ENCODE measurements around the gene PABPC3. TPM values are rescaled to one million over a fixed set of nuclear protein-coding genes. Genes with fewer than 3 reads are reported as not detected.

The PABPC3 gene
- total and polyA plus RNA-seq, 7 experiments from 2014 or later: 0.13 to 0.87 (median 0.22) TPM

DNA sequence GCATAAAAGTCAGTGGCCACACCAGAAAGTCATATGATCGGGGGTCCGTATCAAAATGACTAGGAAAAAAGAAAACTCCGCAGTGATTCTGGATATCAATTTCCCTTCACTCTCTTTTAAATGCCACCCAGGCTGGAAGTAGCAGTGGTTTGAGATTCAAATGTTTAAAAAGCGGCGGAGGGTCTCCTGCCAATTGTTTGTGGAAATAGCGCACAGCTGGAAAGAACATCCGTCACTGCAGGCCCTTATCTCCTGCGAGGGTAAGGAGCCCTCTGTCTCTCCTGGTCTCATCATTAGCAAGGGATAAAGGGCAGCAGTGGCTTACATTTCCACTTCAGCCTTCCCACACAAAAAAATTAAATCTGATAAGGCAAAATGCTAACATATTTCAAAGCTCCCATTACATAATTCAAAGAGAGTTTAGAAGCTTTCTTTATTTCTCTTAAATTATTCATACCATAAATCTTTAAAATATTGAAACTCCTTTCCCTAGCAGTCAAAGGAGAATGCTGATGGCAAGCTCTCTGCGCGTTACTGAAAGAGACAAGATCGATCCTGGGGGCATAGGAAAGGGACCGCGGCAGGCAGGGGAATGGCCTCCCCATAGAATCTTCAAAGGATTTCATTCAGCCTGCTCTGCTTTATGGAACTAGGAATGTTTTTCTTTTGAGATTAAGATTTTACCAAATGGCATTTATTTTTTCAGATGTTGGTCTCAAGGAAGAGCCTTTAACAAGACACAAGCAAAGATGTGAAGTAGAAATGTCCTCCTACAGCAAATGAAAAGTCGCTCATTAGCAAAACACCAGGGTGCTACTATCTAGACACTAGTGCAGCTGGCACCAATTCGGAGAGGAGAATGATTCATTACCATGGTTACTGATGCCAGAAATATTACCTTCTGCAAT lies 41.2 kb downstream of the PABPC3 start:
- Mint-ChIP-seq H3K27me3 (peaks cover 36 to 66% (median 47%) of the 10 kb centered on the region in 5 donors), H3K4me3 (no peak overlapping the region), H3K36me3 (peaks cover 0 to 4% (median 0%) of the 10 kb centered on the region in 5 donors), H3K27ac (no peak overlapping the region), H3K9me3 (peaks cover 0 to 23% (median 6%) of the 10 kb centered on the region in 11 donors), H3K4me1 (peaks cover 0 to 3% (median 0%) of the 10 kb centered on the region in 7 donors)
- Histone ChIP-seq H3K4me3 (ENCODE audit: low read length) (no peak overlapping the region), H3K36me3 (ENCODE audit: control insufficient read depth in 2 of 3, insufficient read depth in 3 of 3, low read length in 3 of 3) (no peaks in the 10 kb centered on the region), H3K4me1 (ENCODE audit: control insufficient read depth in 2 of 2, insufficient read depth in 2 of 2, low read length in 2 of 2) (no peaks in the 10 kb centered on the region), H3K27ac (ENCODE audit: low read depth, low read length) (no peak overlapping the region), H3K27me3 (ENCODE audit: control insufficient read depth in 2 of 2, insufficient read depth in 2 of 2, low read length in 2 of 2) (no peaks in the 10 kb centered on the region), H3K9me3 (ENCODE audit: control insufficient read depth in 2 of 3, low read length in 3 of 3) (no peaks in the 10 kb centered on the region)
- ATAC-seq: no peak
- intact Hi-C loops (cut with micrococcal nuclease): no loop called here
- no peak for DNase-seq
- ChIA-PET POLR2A (no interaction called here), CTCF (no interaction called here)

DNA sequence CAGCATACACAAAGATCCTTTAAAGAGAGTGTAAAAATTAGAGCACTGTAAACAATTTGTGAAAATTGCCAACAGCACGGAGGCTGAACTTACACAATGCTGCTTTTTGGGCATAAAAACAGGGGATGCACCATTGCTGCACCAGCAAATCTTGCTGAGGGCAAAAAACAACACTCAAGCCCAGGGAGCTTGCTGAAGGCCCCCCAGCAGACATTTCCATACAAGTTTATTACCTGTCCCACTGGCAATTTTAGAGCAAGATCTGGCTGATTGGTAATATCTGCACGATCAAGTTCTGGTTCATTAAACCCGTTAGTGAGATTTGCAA lies 41.8 kb downstream of the PABPC3 start:
- H3K9me3 ChIP-seq (ENCODE audit: control insufficient read depth in 2 of 3, low read length in 3 of 3): no peaks in the 10 kb centered on the region
- no peaks in the 10 kb centered on the region for H3K27me3 ChIP-seq (ENCODE audit: control insufficient read depth in 2 of 2, insufficient read depth in 2 of 2, low read length in 2 of 2)
- peaks cover 0 to 3% (median 0%) of the 10 kb centered on the region in 7 donors for H3K4me1 Mint-ChIP-seq
- ChIA-PET CTCF (no interaction called here), POLR2A (no interaction called here)
- no peak overlapping the region for H3K27ac Mint-ChIP-seq
- H3K4me1 ChIP-seq (ENCODE audit: control insufficient read depth in 2 of 2, insufficient read depth in 2 of 2, low read length in 2 of 2): no peaks in the 10 kb centered on the region
- ATAC-seq (no peak), DNase-seq (no peak)
- no peak overlapping the region for H3K27ac ChIP-seq (ENCODE audit: low read depth, low read length)
- H3K36me3 Mint-ChIP-seq: peaks cover 0 to 4% (median 0%) of the 10 kb centered on the region in 5 donors
- H3K4me3 Mint-ChIP-seq: no peak overlapping the region
- peaks cover 0 to 23% (median 6%) of the 10 kb centered on the region in 11 donors for H3K9me3 Mint-ChIP-seq
- intact Hi-C loops (cut with micrococcal nuclease): no loop called here
- no peaks in the 10 kb centered on the region for H3K36me3 ChIP-seq (ENCODE audit: control insufficient read depth in 2 of 3, insufficient read depth in 3 of 3, low read length in 3 of 3)
- H3K27me3 Mint-ChIP-seq: peaks cover 35 to 68% (median 44%) of the 10 kb centered on the region in 5 donors
- H3K4me3 ChIP-seq (ENCODE audit: low read length): no peak overlapping the region

DNA sequence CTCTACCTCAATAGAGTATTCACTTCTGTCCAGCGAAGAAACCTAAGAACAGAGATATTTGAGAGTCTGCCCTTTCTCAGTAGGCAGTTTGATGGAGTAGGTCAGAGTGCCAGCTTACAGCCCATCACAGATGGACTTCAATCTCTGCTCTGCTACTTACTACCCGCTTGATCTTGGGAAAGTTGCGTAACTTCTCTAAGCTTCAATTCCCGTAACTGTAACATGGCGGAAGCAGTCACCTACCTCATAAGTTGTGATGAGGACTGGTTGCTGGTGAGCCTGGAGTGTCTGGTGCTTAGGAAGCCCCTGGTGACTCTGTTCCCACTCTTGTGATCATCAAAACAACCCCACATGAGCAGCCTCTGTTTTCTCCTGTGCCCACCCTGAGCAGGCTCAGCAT lies 45.1 kb downstream of the PABPC3 start:
- POLR2A ChIA-PET: no interaction called here
- CTCF ChIA-PET: interaction anchor here (0.7 kb wide), 1 partner anchor 146 kb away, joined by 3 read pairs; no protein-coding TSS in a partner anchor
- Histone ChIP-seq H3K27ac (ENCODE audit: low read depth, low read length) (no peak overlapping the region), H3K9me3 (ENCODE audit: control insufficient read depth in 2 of 3, low read length in 3 of 3) (no peaks in the 10 kb centered on the region), H3K4me3 (ENCODE audit: low read length) (no peak overlapping the region), H3K4me1 (ENCODE audit: control insufficient read depth in 2 of 2, insufficient read depth in 2 of 2, low read length in 2 of 2) (no peaks in the 10 kb centered on the region), H3K27me3 (ENCODE audit: control insufficient read depth in 2 of 2, insufficient read depth in 2 of 2, low read length in 2 of 2) (no peaks in the 10 kb centered on the region), H3K36me3 (ENCODE audit: control insufficient read depth in 2 of 3, insufficient read depth in 3 of 3, low read length in 3 of 3) (no peaks in the 10 kb centered on the region)
- Mint-ChIP-seq H3K9me3 (peaks cover 0 to 8% (median 0%) of the 10 kb centered on the region in 11 donors), H3K4me1 (peaks cover 0 to 3% (median 0%) of the 10 kb centered on the region in 7 donors), H3K27me3 (peaks cover 24 to 54% (median 34%) of the 10 kb centered on the region in 5 donors), H3K4me3 (no peak overlapping the region), H3K36me3 (peaks cover 0 to 4% (median 0%) of the 10 kb centered on the region in 5 donors), H3K27ac (no peak overlapping the region)
- ATAC-seq (no peak), DNase-seq (no peak)
- intact Hi-C loops (cut with micrococcal nuclease): no loop called here

DNA sequence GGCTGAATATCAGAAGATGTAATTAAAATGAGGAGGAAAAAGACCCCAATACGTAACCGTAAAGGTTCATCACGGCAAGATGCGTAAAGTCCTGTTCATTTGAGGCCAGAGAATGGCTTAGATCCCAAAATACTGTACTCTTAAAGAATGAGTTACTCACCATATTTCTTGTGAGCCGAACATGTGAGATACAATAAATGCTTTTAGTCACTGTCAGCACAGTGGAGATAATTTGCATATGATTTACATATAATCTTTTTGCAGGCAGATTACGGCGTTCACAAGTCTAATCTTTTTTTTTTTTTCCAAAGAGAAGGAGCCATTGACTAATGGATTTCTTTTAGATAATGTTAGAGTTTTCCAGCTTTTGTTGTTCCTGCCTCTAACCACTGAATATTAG lies 47.8 kb downstream of the PABPC3 start:
- ChIA-PET CTCF (no interaction called here), POLR2A (no interaction called here)
- ATAC-seq (no peak), DNase-seq (no peak)
- peaks cover 0 to 4% (median 0%) of the 10 kb centered on the region in 5 donors for H3K36me3 Mint-ChIP-seq
- Histone ChIP-seq H3K36me3 (ENCODE audit: control insufficient read depth in 2 of 3, insufficient read depth in 3 of 3, low read length in 3 of 3) (no peaks in the 10 kb centered on the region), H3K27me3 (ENCODE audit: control insufficient read depth in 2 of 2, insufficient read depth in 2 of 2, low read length in 2 of 2) (no peaks in the 10 kb centered on the region), H3K4me3 (ENCODE audit: low read length) (no peak overlapping the region), H3K9me3 (ENCODE audit: control insufficient read depth in 2 of 3, low read length in 3 of 3) (no peaks in the 10 kb centered on the region), H3K27ac (ENCODE audit: low read depth, low read length) (no peak overlapping the region), H3K4me1 (ENCODE audit: control insufficient read depth in 2 of 2, insufficient read depth in 2 of 2, low read length in 2 of 2) (no peaks in the 10 kb centered on the region)
- no peak overlapping the region for H3K27ac Mint-ChIP-seq
- H3K4me3 Mint-ChIP-seq: no peak overlapping the region
- intact Hi-C loops (cut with micrococcal nuclease): no loop called here
- peaks cover 0 to 6% (median 0%) of the 10 kb centered on the region in 11 donors for H3K9me3 Mint-ChIP-seq
- peaks cover 12 to 30% (median 18%) of the 10 kb centered on the region in 5 donors for H3K27me3 Mint-ChIP-seq
- no peaks in the 10 kb centered on the region for H3K4me1 Mint-ChIP-seq

DNA sequence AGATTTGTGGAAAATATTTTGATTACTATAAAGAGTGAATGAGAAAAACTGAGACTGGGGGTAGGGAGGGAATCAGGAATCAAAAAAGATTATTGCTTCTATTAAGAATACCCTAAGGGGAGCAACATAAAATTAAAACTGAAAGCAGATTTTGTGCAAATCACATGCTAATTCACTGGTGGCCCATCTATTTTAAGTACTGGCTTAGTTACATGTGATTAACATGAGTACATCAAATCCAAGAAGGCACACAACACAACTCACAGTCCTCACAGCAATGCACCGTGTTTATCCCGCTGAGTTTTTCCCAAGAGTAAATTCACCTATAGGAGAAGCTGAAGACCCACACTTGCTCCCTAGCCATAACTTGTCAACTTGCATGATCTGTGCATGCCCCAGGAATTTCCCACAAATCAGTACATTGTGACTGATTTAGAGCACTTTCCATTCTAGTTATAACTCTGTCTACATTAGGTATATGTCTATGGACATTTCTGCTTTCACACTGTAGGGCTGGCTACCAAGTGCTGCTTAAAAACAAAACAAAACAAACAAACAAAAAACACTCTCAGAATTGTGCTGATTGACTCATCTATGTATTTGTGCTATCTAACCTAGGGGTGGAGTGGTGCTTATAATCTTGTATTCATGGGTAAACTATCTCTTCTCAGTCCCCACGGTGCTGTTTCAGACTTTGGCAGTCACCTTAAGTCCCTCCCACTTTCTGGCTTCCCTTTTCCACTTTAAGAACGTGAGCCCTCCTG lies 51.9 kb downstream of the PABPC3 start:
- ChIA-PET POLR2A (no interaction called here), CTCF (no interaction called here)
- intact Hi-C loops (cut with micrococcal nuclease): no loop called here

DNA sequence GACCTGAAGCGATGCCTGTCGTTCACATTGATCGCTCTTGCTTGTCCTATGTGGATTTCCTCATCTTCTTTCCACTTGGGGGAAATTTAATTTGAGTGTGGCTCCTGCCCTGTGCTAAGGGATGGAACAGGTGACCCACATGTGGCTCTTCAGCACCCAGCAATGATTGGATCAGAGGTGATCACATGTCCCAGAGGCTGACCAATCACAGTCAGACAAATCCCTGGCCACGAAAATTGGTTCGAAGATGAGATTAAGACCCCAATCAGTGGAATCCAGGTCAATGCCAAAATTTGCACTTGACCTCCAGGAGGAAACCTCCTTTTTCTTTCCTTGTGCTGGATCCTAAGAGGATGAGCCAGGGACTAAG lies 52.5 kb downstream of the PABPC3 start:
- no peaks in the 10 kb centered on the region for H3K27me3 ChIP-seq (ENCODE audit: control insufficient read depth in 2 of 2, insufficient read depth in 2 of 2, low read length in 2 of 2)
- Mint-ChIP-seq H3K27me3 (peaks cover 14 to 42% (median 24%) of the 10 kb centered on the region in 5 donors), H3K4me1 (no peaks in the 10 kb centered on the region), H3K27ac (no peak overlapping the region), H3K36me3 (no peaks in the 10 kb centered on the region), H3K9me3 (peaks cover 0 to 7% (median 4%) of the 10 kb centered on the region in 11 donors), H3K4me3 (no peak overlapping the region)
- ChIA-PET POLR2A (no interaction called here), CTCF (no interaction called here)
- H3K36me3 ChIP-seq (ENCODE audit: control insufficient read depth in 2 of 3, insufficient read depth in 3 of 3, low read length in 3 of 3): no peaks in the 10 kb centered on the region
- no peak overlapping the region for H3K27ac ChIP-seq (ENCODE audit: low read depth, low read length)
- no peak for DNase-seq
- H3K4me3 ChIP-seq (ENCODE audit: low read length): no peak overlapping the region
- H3K9me3 ChIP-seq (ENCODE audit: control insufficient read depth in 2 of 3, low read length in 3 of 3): no peaks in the 10 kb centered on the region
- intact Hi-C loops (cut with micrococcal nuclease): no loop called here
- H3K4me1 ChIP-seq (ENCODE audit: control insufficient read depth in 2 of 2, insufficient read depth in 2 of 2, low read length in 2 of 2): no peaks in the 10 kb centered on the region
- no peak for ATAC-seq

More for the DNA sequence above, 51.9 kb downstream of the PABPC3 start:
- Mint-ChIP-seq H3K4me1 (no peaks in the 10 kb centered on the region), H3K27ac (no peak overlapping the region), H3K9me3 (peaks cover 0 to 7% (median 4%) of the 10 kb centered on the region in 11 donors), H3K36me3 (no peaks in the 10 kb centered on the region), H3K27me3 (peaks cover 14 to 38% (median 23%) of the 10 kb centered on the region in 5 donors), H3K4me3 (no peak overlapping the region)
- no peak overlapping the region for H3K27ac ChIP-seq (ENCODE audit: low read depth, low read length)
- no peak overlapping the region for H3K4me3 ChIP-seq (ENCODE audit: low read length)
- DNase-seq (no peak), ATAC-seq (no peak)
- no peaks in the 10 kb centered on the region for H3K36me3 ChIP-seq (ENCODE audit: control insufficient read depth in 2 of 3, insufficient read depth in 3 of 3, low read length in 3 of 3)
- H3K4me1 ChIP-seq (ENCODE audit: control insufficient read depth in 2 of 2, insufficient read depth in 2 of 2, low read length in 2 of 2): no peaks in the 10 kb centered on the region
- H3K27me3 ChIP-seq (ENCODE audit: control insufficient read depth in 2 of 2, insufficient read depth in 2 of 2, low read length in 2 of 2): no peaks in the 10 kb centered on the region
- H3K9me3 ChIP-seq (ENCODE audit: control insufficient read depth in 2 of 3, low read length in 3 of 3): no peaks in the 10 kb centered on the region
